Tibial artery (tissue), 4 donors: ENCODE results near the gene NOX5.

Source experiments
- DNase-seq, 2 donors: peaks; one replicate each; pipeline ENCODE4 v3.0.0-alpha.2; 2019
- H3K27ac ChIP-seq, 2 donors: fragments of 200-600 bp; sonication (generic) in 1 of 2; 1 replicate in 1 of 2; 2 replicates in 1 of 2; pipeline ENCODE4 v1.5.1; 2018 to 2019; ENCODE audit warnings: mild to moderate bottlenecking in 1 of 2
- H3K27me3 ChIP-seq, 2 donors: fragments of 200-600 bp; sonication (generic) in 1 of 2; one replicate each; pipeline versions ENCODE4 v1.5.1 to v1.6.0; 2016 to 2019
- H3K36me3 ChIP-seq, 3 donors: fragments of 200-600 bp; sonication (generic) in 2 of 3; one replicate each; pipeline ENCODE4 v1.5.1; 2016 to 2019; ENCODE audit warnings: mild to moderate bottlenecking in 2 of 3
- H3K4me1 ChIP-seq, 4 donors: fragments of 200-600 bp; sonication (generic) in 2 of 4; 1 replicate in 3 of 4; 2 replicates in 1 of 4; pipeline ENCODE4 v1.5.1; 2016 to 2019
- H3K4me3 ChIP-seq, 2 donors: fragments of 200-600 bp; sonication (generic) in 1 of 2; 1 replicate in 1 of 2; 2 replicates in 1 of 2; pipeline ENCODE4 v1.5.1; 2018 to 2019; ENCODE audit warnings: mild to moderate bottlenecking in 2 of 2
- H3K9me3 ChIP-seq, 3 donors: fragments of 200-600 bp; sonication (generic) in 1 of 3; one replicate each; pipeline ENCODE4 v1.5.1; 2016 to 2019
- CTCF ChIP-seq, 2 experiments: fragments of 200-600 bp in 1 of 2; fragments of 450-650 bp in 1 of 2; IDR thresholded peaks; one replicate each; pipeline ENCODE4 v1.5.1; 2017 to 2019; ENCODE audit warnings: antibody characterized with exemption in 2 of 2, mild to moderate bottlenecking in 1 of 2, moderate library complexity in 1 of 2
- intact Hi-C: fragments of 100-400 bp; cut with DNase I; formaldehyde crosslinking; loops from one replicate; pipeline ENCODE4 v1.15.0; 2023; ENCODE audit warnings: low total_unique reads

Gene NOX5

GRCh38 chr15:68986322-68986721, 28.2 kb upstream of the NOX5 start:
- H3K9me3 ChIP-seq = no peaks in the 10 kb centered on the region
- no peaks in the 10 kb centered on the region for H3K4me1 ChIP-seq
- no peak overlapping the region for H3K4me3 ChIP-seq
- no peak overlapping the region for H3K27ac ChIP-seq
- no peak for TF ChIP-seq CTCF (IDR thresholded peaks at IDR 0.05)
- peaks cover 0 to 2% of the 10 kb centered on the region in 2 donors for H3K27me3 ChIP-seq
- intact Hi-C loops = no loop called here
- no peak for DNase-seq
- H3K36me3 ChIP-seq = no peaks in the 10 kb centered on the region

- Histone ChIP-seq H3K9me3 (no peaks in the 10 kb centered on the region), H3K4me3 (no peak overlapping the region), H3K27me3 (peaks cover 0 to 2% of the 10 kb centered on the region in 2 donors), H3K36me3 (no peaks in the 10 kb centered on the region), H3K27ac (no peak overlapping the region), H3K4me1 (no peaks in the 10 kb centered on the region)
- TF ChIP-seq CTCF (IDR thresholded peaks at IDR 0.05) = no peak
- DNase-seq = no peak
- intact Hi-C loops = no loop called here
Measured at GRCh38 chr15:68987120-68987519, 27.4 kb upstream of the NOX5 start.

GRCh38 chr15:68987676-68988075, 26.8 kb upstream of the NOX5 start:
- no peaks in the 10 kb centered on the region for H3K9me3 ChIP-seq
- H3K36me3 ChIP-seq = no peaks in the 10 kb centered on the region
- DNase-seq = no peak
- intact Hi-C loops = no loop called here
- no peak overlapping the region for H3K4me3 ChIP-seq
- no peak overlapping the region for H3K27ac ChIP-seq
- no peak for TF ChIP-seq CTCF (IDR thresholded peaks at IDR 0.05)
- H3K4me1 ChIP-seq = no peaks in the 10 kb centered on the region
- H3K27me3 ChIP-seq = peaks cover 0 to 2% of the 10 kb centered on the region in 2 donors

- Histone ChIP-seq H3K9me3 (no peaks in the 10 kb centered on the region), H3K4me1 (peaks cover 0 to 16% (median 3%) of the 10 kb centered on the region in 4 donors), H3K4me3 (no peak overlapping the region), H3K27ac (no peak overlapping the region), H3K27me3 (no peaks in the 10 kb centered on the region), H3K36me3 (no peaks in the 10 kb centered on the region)
- DNase-seq = no peak
- intact Hi-C loops = no loop called here
- no peak for TF ChIP-seq CTCF (IDR thresholded peaks at IDR 0.05)
Measured at GRCh38 chr15:68989541-68990230, 24.8 kb upstream of the NOX5 start.

GRCh38 chr15:68990231-68990991, 24.1 kb upstream of the NOX5 start:
- TF ChIP-seq CTCF (IDR thresholded peaks at IDR 0.05) = no peak
- intact Hi-C loops = no loop called here
- Histone ChIP-seq H3K27ac (no peak overlapping the region), H3K36me3 (no peaks in the 10 kb centered on the region), H3K4me1 (peaks cover 0 to 16% (median 3%) of the 10 kb centered on the region in 4 donors), H3K9me3 (no peaks in the 10 kb centered on the region), H3K4me3 (no peak overlapping the region), H3K27me3 (no peaks in the 10 kb centered on the region)
- DNase-seq = no peak
